Tibial artery (tissue), 4 donors: Measurements from ENCODE around the gene HNF1A.

Source experiments
- DNase-seq, 2 donors: peaks; one replicate each; pipeline ENCODE4 v3.0.0-alpha.2; 2019
- H3K27ac ChIP-seq, 2 donors: fragments of 200-600 bp; sonication (generic) in 1 of 2; 1 replicate in 1 of 2; 2 replicates in 1 of 2; pipeline ENCODE4 v1.5.1; 2018 to 2019; ENCODE audit warnings: mild to moderate bottlenecking in 1 of 2
- H3K27me3 ChIP-seq, 2 donors: fragments of 200-600 bp; sonication (generic) in 1 of 2; one replicate each; pipeline versions ENCODE4 v1.5.1 to v1.6.0; 2016 to 2019
- H3K36me3 ChIP-seq, 3 donors: fragments of 200-600 bp; sonication (generic) in 2 of 3; one replicate each; pipeline ENCODE4 v1.5.1; 2016 to 2019; ENCODE audit warnings: mild to moderate bottlenecking in 2 of 3
- H3K4me1 ChIP-seq, 4 donors: fragments of 200-600 bp; sonication (generic) in 2 of 4; 1 replicate in 3 of 4; 2 replicates in 1 of 4; pipeline ENCODE4 v1.5.1; 2016 to 2019
- H3K4me3 ChIP-seq, 2 donors: fragments of 200-600 bp; sonication (generic) in 1 of 2; 1 replicate in 1 of 2; 2 replicates in 1 of 2; pipeline ENCODE4 v1.5.1; 2018 to 2019; ENCODE audit warnings: mild to moderate bottlenecking in 2 of 2
- H3K9me3 ChIP-seq, 3 donors: fragments of 200-600 bp; sonication (generic) in 1 of 3; one replicate each; pipeline ENCODE4 v1.5.1; 2016 to 2019
- intact Hi-C: fragments of 100-400 bp; cut with DNase I; formaldehyde crosslinking; loops from one replicate; pipeline ENCODE4 v1.15.0; 2023; ENCODE audit warnings: low total_unique reads
- TF ChIP-seq, protein P1 (sequence below), 2 experiments: fragments of 200-600 bp in 1 of 2; fragments of 450-650 bp in 1 of 2; IDR thresholded peaks; one replicate each; pipeline ENCODE4 v1.5.1; 2017 to 2019; ENCODE audit warnings: antibody characterized with exemption in 2 of 2, mild to moderate bottlenecking in 1 of 2, moderate library complexity in 1 of 2

The HNF1A gene

DNA sequence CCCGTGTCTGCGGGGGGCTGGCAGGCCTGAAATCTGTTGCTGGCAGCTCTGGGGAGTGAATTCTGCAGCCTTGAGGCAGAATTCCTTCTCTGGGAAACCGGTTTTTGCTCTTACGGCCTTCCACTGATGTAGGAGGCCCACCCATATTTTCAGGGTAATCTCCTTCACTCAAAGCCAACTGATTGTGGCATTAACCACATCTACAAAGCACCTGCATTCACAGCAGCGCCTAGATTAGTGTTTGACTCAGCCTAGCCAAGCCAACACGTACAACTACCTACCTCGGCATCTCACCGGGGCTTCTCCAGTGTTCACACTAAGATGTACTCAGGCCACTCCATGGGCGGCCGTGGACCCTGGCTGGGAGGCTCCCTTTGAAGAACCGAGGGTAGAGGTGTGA lies 22.2 kb downstream of the HNF1A start:
- peaks cover 0 to 11% (median 6%) of the 10 kb centered on the region in 4 donors for H3K4me1 ChIP-seq
- no peak overlapping the region for H3K4me3 ChIP-seq
- H3K27ac ChIP-seq = no peak overlapping the region
- no peak for DNase-seq
- TF ChIP-seq, protein P1, sequence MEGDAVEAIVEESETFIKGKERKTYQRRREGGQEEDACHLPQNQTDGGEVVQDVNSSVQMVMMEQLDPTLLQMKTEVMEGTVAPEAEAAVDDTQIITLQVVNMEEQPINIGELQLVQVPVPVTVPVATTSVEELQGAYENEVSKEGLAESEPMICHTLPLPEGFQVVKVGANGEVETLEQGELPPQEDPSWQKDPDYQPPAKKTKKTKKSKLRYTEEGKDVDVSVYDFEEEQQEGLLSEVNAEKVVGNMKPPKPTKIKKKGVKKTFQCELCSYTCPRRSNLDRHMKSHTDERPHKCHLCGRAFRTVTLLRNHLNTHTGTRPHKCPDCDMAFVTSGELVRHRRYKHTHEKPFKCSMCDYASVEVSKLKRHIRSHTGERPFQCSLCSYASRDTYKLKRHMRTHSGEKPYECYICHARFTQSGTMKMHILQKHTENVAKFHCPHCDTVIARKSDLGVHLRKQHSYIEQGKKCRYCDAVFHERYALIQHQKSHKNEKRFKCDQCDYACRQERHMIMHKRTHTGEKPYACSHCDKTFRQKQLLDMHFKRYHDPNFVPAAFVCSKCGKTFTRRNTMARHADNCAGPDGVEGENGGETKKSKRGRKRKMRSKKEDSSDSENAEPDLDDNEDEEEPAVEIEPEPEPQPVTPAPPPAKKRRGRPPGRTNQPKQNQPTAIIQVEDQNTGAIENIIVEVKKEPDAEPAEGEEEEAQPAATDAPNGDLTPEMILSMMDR (IDR thresholded peaks at IDR 0.05) = no peak
- peaks cover 19 to 47% (median 30%) of the 10 kb centered on the region in 3 donors for H3K36me3 ChIP-seq
- no peaks in the 10 kb centered on the region for H3K9me3 ChIP-seq
- intact Hi-C loops = no loop called here
- peaks cover 0 to 27% of the 10 kb centered on the region in 2 donors for H3K27me3 ChIP-seq

DNA sequence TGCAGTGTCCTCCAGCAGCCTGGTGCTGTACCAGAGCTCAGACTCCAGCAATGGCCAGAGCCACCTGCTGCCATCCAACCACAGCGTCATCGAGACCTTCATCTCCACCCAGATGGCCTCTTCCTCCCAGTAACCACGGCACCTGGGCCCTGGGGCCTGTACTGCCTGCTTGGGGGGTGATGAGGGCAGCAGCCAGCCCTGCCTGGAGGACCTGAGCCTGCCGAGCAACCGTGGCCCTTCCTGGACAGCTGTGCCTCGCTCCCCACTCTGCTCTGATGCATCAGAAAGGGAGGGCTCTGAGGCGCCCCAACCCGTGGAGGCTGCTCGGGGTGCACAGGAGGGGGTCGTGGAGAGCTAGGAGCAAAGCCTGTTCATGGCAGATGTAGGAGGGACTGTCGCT lies 22.7 kb downstream of the HNF1A start:
- intact Hi-C loops = no loop called here
- peaks cover 19 to 52% (median 35%) of the 10 kb centered on the region in 3 donors for H3K36me3 ChIP-seq
- peaks cover 0 to 27% of the 10 kb centered on the region in 2 donors for H3K27me3 ChIP-seq

GRCh38 chr12:121001841-121002483 lies 23.6 kb downstream of the HNF1A start:
- Histone ChIP-seq H3K27ac (no peak overlapping the region), H3K36me3 (peaks cover 20 to 61% (median 41%) of the 10 kb centered on the region in 3 donors), H3K4me3 (no peak overlapping the region), H3K4me1 (peaks cover 0 to 11% (median 6%) of the 10 kb centered on the region in 4 donors), H3K27me3 (peaks cover 0 to 22% of the 10 kb centered on the region in 2 donors), H3K9me3 (no peaks in the 10 kb centered on the region)
- no peak for DNase-seq
- intact Hi-C loops = no loop called here
- TF ChIP-seq, protein P1 (IDR thresholded peaks at IDR 0.05) = no peak

More for the DNA sequence above, 22.7 kb downstream of the HNF1A start:
- Histone ChIP-seq H3K4me1 (peaks cover 0 to 11% (median 6%) of the 10 kb centered on the region in 4 donors), H3K27ac (no peak overlapping the region), H3K4me3 (no peak overlapping the region), H3K9me3 (no peaks in the 10 kb centered on the region)
- no peak for DNase-seq
- TF ChIP-seq, protein P1 (IDR thresholded peaks at IDR 0.05) = no peak

DNA sequence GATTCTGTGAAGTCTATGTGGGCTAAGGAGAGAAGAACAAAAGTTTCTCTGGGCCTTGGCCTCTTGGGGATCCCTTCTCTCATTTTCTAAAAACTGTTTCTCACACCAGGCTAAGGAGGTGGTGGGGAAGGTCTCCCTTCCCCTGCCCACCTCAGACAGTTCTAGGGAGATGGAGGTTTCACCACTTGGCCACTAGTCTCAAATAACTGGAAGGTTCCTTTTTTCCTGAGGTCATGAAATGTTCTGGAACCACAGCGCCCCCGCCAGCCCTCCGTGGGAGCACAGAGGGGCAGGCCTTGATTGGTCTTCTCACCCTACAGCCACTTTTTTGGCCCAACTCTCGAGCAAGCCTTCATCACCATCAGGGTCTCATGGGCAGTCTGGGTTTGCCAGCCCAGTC lies 25.3 kb downstream of the HNF1A start:
- DNase-seq = no peak
- peaks cover 32 to 78% (median 57%) of the 10 kb centered on the region in 3 donors for H3K36me3 ChIP-seq
- H3K4me3 ChIP-seq = no peak overlapping the region
- H3K27me3 ChIP-seq = peaks cover 0 to 11% of the 10 kb centered on the region in 2 donors
- intact Hi-C loops = no loop called here
- TF ChIP-seq, protein P1 (IDR thresholded peaks at IDR 0.05) = no peak
- peaks cover 0 to 11% (median 6%) of the 10 kb centered on the region in 4 donors for H3K4me1 ChIP-seq
- H3K9me3 ChIP-seq = no peaks in the 10 kb centered on the region
- H3K27ac ChIP-seq = no peak overlapping the region

DNA sequence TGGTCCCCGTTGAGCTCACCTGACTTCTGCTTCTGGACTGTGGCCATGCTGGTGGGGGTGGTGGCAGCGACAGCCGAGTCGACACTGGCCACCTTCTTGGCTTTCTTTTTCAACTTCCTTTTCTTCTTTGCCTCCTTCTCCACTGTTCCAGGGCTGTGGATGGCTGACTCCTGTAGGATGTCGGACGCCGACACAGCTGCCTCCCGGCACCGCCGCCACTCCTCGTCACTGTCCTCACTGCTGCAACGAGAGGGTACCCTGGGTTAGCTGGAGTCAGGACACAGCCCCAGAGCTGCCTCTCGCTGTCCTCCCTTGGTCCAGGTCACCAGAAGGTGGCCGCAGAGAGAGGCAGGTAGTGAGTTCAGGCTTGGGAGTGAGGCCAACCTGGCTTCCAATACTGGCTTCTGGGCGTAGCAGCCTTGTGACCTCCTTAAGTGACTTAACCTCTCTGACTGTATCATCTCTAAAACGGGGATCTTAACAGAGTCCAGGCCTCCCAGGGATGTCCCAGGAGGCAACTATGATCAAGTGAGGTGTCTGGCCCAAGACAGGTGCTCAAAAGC lies 26.0 kb downstream of the HNF1A start:
- Histone ChIP-seq H3K27me3 (peaks cover 0 to 4% of the 10 kb centered on the region in 2 donors), H3K4me3 (no peak overlapping the region), H3K9me3 (no peaks in the 10 kb centered on the region), H3K4me1 (peaks cover 0 to 8% (median 5%) of the 10 kb centered on the region in 4 donors), H3K36me3 (peaks cover 39 to 85% (median 64%) of the 10 kb centered on the region in 3 donors), H3K27ac (no peak overlapping the region)
- TF ChIP-seq, protein P1 (IDR thresholded peaks at IDR 0.05) = no peak
- intact Hi-C loops = no loop called here
- DNase-seq = no peak
